Loucy (cell line): ENCODE data around the gene TMEM270.
"Not testable (repeated sequence)": the region's sequence is repeated elsewhere in the genome, so short reads cannot be mapped to it uniquely, and the experiment has no call there.

Source experiments
- H2AFZ ChIP-seq: fragments of 200-600 bp; sonication (generic); 2 replicates; pipeline ENCODE4 v1.6.0; 2016; ENCODE audit warnings: antibody characterized with exemption, mild to moderate bottlenecking, low read length, moderate library complexity
- H3F3A ChIP-seq: fragments of 200-600 bp; 2 replicates; pipeline ENCODE4 v1.6.0; 2016; ENCODE audit warnings: antibody characterized with exemption, low read depth, mild to moderate bottlenecking
- H3K27me3 ChIP-seq: fragments of 200-600 bp; sonication (generic); 2 replicates; pipeline ENCODE4 v1.6.1; 2014; ENCODE audit warnings: low read length, mild to moderate bottlenecking; ENCODE audit not compliant: insufficient read depth, poor library complexity, severe bottlenecking
- H3K36me3 ChIP-seq: fragments of 200-600 bp; sonication (generic); 2 replicates; pipeline ENCODE4 v1.6.1; 2016; ENCODE audit warnings: low read length; ENCODE audit not compliant: insufficient read depth
- H3K4me1 ChIP-seq: fragments of 200-600 bp; sonication (generic); 2 replicates; pipeline ENCODE4 v1.5.1; 2014; ENCODE audit warnings: low read length, mild to moderate bottlenecking; ENCODE audit not compliant: insufficient read depth, poor library complexity, severe bottlenecking
- H3K4me2 ChIP-seq: fragments of 200-600 bp; sonication (generic); 2 replicates; pipeline ENCODE4 v1.6.0; 2014; ENCODE audit warnings: antibody characterized with exemption, low read length, low read depth, mild to moderate bottlenecking; ENCODE audit not compliant: poor library complexity, severe bottlenecking
- H3K4me3 ChIP-seq: fragments of 200-600 bp; sonication (generic); 2 replicates; pipeline ENCODE4 v1.5.1; 2014; ENCODE audit warnings: low read length, mild to moderate bottlenecking, mixed read lengths; ENCODE audit not compliant: poor library complexity, severe bottlenecking
- H3K79me2 ChIP-seq: fragments of 200-600 bp; sonication (generic); 2 replicates; pipeline ENCODE4 v1.6.1; 2014; ENCODE audit warnings: low read length; ENCODE audit not compliant: insufficient read depth
- H3K9ac ChIP-seq: fragments of 200-600 bp; sonication (generic); 2 replicates; pipeline ENCODE4 v1.6.0; 2014; ENCODE audit warnings: mild to moderate bottlenecking, low read depth, low read length, moderate library complexity; ENCODE audit not compliant: poor library complexity, severe bottlenecking
- H3K9me2 ChIP-seq: fragments of 200-600 bp; sonication (generic); replicated peaks from 2 replicates; pipeline ENCODE4 v1.6.1; 2016; ENCODE audit warnings: low read depth, low read length, mixed read lengths
- H3K9me3 ChIP-seq: fragments of 200-600 bp; sonication (generic); 2 replicates; pipeline ENCODE4 v1.6.1; 2014; ENCODE audit warnings: mild to moderate bottlenecking, antibody characterized with exemption, low read length, low read depth; ENCODE audit not compliant: insufficient read depth
- H4K20me1 ChIP-seq: fragments of 200-600 bp; sonication (generic); 2 replicates; pipeline ENCODE4 v1.6.0; 2014; ENCODE audit warnings: antibody characterized with exemption, low read length, mild to moderate bottlenecking; ENCODE audit not compliant: insufficient read depth, poor library complexity, severe bottlenecking
- EZH2phosphoT487 ChIP-seq: fragments of 200-600 bp; IDR thresholded peaks from 2 replicates; pipeline ENCODE4 v1.6.1; 2018; ENCODE audit warnings: antibody characterized with exemption, mild to moderate bottlenecking, moderate library complexity, borderline replicate concordance
- TF ChIP-seq, protein P1 (sequence below): fragments of 200-600 bp; sonication (generic); conservative IDR thresholded peaks from 2 replicates; pipeline ENCODE4 v1.5.1; 2014; ENCODE audit warnings: mild to moderate bottlenecking, antibody characterized with exemption, low read length

The TMEM270 gene

DNA sequence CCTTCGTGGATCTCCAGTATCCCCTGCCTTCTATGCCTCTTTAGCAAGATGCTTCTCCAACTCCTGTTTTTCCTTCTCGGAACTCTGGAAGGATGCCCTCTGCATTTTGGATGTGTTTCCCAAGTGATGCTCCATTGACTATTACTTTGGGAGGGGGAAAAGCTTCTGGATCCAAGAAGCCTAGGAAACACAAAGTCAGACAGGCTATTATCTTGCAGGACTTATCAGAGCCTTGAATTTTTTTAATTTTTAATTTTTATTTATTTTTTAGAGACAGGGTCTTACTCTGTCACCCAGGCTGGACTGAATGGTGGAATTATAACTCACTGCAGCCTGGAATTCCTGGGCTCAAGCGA lies 21.1 kb downstream of the TMEM270 start:
- Histone ChIP-seq H3K9me3 (no peaks in the 10 kb centered on the region), H3K79me2 (no peaks in the 10 kb centered on the region), H3K9ac (no peak overlapping the region), H2AFZ (no peak overlapping the region), H3K9me2 (no peaks in the 10 kb centered on the region), H4K20me1 (no peaks in the 10 kb centered on the region), H3K4me1 (peaks cover 17% of the 10 kb centered on the region), H3K36me3 (no peaks in the 10 kb centered on the region), H3K27me3 (no peaks in the 10 kb centered on the region), H3F3A (peaks cover 3% of the 10 kb centered on the region; the same call in 1 of the 2 replicates), H3K4me2 (no peak overlapping the region), H3K4me3 (no peak overlapping the region)
- TF ChIP-seq EZH2phosphoT487: no peak
- TF ChIP-seq, protein P1, sequence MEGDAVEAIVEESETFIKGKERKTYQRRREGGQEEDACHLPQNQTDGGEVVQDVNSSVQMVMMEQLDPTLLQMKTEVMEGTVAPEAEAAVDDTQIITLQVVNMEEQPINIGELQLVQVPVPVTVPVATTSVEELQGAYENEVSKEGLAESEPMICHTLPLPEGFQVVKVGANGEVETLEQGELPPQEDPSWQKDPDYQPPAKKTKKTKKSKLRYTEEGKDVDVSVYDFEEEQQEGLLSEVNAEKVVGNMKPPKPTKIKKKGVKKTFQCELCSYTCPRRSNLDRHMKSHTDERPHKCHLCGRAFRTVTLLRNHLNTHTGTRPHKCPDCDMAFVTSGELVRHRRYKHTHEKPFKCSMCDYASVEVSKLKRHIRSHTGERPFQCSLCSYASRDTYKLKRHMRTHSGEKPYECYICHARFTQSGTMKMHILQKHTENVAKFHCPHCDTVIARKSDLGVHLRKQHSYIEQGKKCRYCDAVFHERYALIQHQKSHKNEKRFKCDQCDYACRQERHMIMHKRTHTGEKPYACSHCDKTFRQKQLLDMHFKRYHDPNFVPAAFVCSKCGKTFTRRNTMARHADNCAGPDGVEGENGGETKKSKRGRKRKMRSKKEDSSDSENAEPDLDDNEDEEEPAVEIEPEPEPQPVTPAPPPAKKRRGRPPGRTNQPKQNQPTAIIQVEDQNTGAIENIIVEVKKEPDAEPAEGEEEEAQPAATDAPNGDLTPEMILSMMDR: no peak

DNA sequence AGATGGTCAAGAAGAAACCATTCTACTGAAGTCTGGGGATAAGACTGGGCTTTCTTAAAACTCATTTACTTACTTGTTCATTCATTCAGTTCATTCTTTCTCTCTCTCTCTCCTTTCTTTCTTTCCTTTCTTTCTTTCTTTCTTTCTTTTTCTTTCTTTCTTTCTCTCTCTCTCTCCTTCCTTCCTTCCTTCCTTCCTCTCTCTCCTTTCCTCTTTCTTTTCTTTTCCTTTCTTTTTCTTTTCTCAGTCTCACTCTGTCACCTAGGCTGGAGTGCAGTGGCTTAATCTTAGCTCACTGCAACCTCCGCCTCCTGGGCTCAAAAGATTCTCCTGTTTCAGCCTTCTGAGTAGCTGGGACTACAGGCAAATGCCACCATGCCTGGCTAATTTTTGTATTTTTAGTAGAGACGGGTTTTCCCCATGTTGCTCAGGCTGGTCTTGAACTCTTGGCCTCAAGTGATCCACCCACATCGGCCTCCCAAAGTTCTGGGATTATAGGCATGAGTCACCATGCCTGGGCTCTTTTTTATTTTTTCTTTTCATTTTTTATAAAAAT lies 24.0 kb downstream of the TMEM270 start:
- H3F3A ChIP-seq, H3K79me2 ChIP-seq: not testable (repeated sequence)

DNA sequence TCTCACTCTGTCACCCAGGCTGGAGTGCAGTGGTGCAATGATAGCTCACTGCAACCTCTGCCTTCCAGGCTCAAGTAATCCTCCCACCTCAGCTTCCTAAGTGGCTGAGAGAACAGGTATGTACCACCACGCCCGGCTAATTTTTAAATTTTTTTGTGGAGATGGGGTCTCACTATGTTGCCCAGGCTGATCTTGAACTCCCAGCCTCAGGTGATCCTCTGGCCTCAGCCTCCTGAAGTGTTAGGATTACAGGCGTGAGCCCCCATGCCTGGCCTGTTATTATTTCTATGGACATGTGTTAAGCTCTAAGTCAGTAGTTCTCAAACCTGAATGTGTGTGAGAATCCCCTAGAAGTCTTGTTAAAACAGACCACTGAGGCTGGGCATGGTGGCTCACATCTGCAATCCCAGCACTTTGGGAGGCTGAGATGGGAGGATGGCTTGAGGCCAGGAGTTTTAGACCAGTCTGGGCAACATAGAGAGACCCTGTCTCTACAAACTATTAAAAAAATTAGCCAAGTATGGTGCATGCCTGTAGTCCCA lies 24.5 kb downstream of the TMEM270 start:
- no peaks in the 10 kb centered on the region for H3K9me2 ChIP-seq
- H3K9me3 ChIP-seq: no peaks in the 10 kb centered on the region
- no peaks in the 10 kb centered on the region for H3K27me3 ChIP-seq
- peaks cover 3% of the 10 kb centered on the region for H3F3A ChIP-seq
- H3K9ac ChIP-seq: no peak overlapping the region
- H3K4me1 ChIP-seq: peaks cover 19% of the 10 kb centered on the region
- no peaks in the 10 kb centered on the region for H3K79me2 ChIP-seq
- H4K20me1 ChIP-seq: no peaks in the 10 kb centered on the region
- no peak overlapping the region for H3K4me3 ChIP-seq
- H3K36me3 ChIP-seq: no peaks in the 10 kb centered on the region
- TF ChIP-seq, protein P1: no peak
- no peak for TF ChIP-seq EZH2phosphoT487
- no peak overlapping the region for H3K4me2 ChIP-seq
- H2AFZ ChIP-seq: no peak overlapping the region

More for the DNA sequence above, 24.0 kb downstream of the TMEM270 start:
- peaks cover 19% of the 10 kb centered on the region for H3K4me1 ChIP-seq
- not testable (repeated sequence) for H4K20me1 ChIP-seq, H2AFZ ChIP-seq, H3K27me3 ChIP-seq, H3K9me2 ChIP-seq, H3K36me3 ChIP-seq, H3K9ac ChIP-seq, H3K4me3 ChIP-seq, H3K4me2 ChIP-seq, H3K9me3 ChIP-seq
